Endothelial cell of umbilical vein (primary cell): ENCODE measurements around the gene ZNF423. TPM values are rescaled to one million over a fixed set of nuclear protein-coding genes. Genes with fewer than 3 reads are reported as not detected.

ENCODE experiments used
- BruUV-seq: library from RNA; stranded (reverse); fragments of 400-500 nt; replicated peaks from 2 replicates; lab custom pipeline; 2021; lab: Mats Ljungman, UMichigan
- CTCF ChIA-PET: fragments of 300-600, 350-600 bp; sonication (Branson Sonifier 250); formaldehyde crosslinking; loops from one replicate; lab custom pipeline; 2021; ENCODE audit warnings: antibody characterized with exemption, inconsistent platforms; lab: Charles Lee
- POLR2A ChIA-PET: fragments of 300-600, 350-600 bp; sonication (Branson Sonifier 250); formaldehyde crosslinking; loops from one replicate; lab custom pipeline; 2021; ENCODE audit warnings: antibody characterized with exemption, inconsistent platforms; lab: Charles Lee
- DNase-seq: peaks from one replicate; pipeline ENCODE4 v3.0.0-alpha.2; 2011; ENCODE audit warnings: low read depth, low spot score
- FAIRE-seq: peaks from 2 replicates; lab custom pipeline; 2011; peaks lifted over from hg19 to GRCh38; lab: Jason Lieb, UNC
- H2AFZ ChIP-seq: 2 replicates; pipeline ENCODE4 v1.6.0; 2012; ENCODE audit warnings: low read depth, low read length, control low read depth, inconsistent platforms
- H3K27ac ChIP-seq: 2 replicates; pipeline ENCODE4 v1.5.1; 2011; ENCODE audit warnings: low read depth, mild to moderate bottlenecking, control low read depth, low read length, moderate library complexity; ENCODE audit not compliant: insufficient read depth
- H3K27me3 ChIP-seq, 2 experiments: 2 replicates each; pipeline versions ENCODE4 v1.6.0 to v1.6.1; 2011; ENCODE audit warnings: low read length in 2 of 2, mixed read lengths in 1 of 2; ENCODE audit not compliant: control insufficient read depth in 2 of 2, insufficient read depth in 2 of 2
- H3K36me3 ChIP-seq, 2 experiments: 2 replicates in 1 of 2; 3 replicates in 1 of 2; pipeline ENCODE4 v1.5.1; 2011; ENCODE audit warnings: low read length in 2 of 2, mild to moderate bottlenecking in 1 of 2, moderate library complexity in 1 of 2; ENCODE audit not compliant: control insufficient read depth in 2 of 2, insufficient read depth in 2 of 2; ENCODE audit errors: extremely low read depth in 1 of 2
- H3K4me1 ChIP-seq: 3 replicates; pipeline ENCODE4 v1.5.1; 2011; ENCODE audit warnings: mild to moderate bottlenecking, low read length; ENCODE audit not compliant: control insufficient read depth, insufficient read depth; ENCODE audit errors: extremely low read depth
- H3K4me2 ChIP-seq: 2 replicates; pipeline ENCODE4 v1.6.1; 2011; ENCODE audit warnings: low read length, control low read depth, mixed read lengths; ENCODE audit not compliant: insufficient read depth
- H3K4me3 ChIP-seq, 3 experiments: fragments of 200-600 bp in 1 of 3; sonication (generic), shearing (Covaris generic) in 1 of 3; replicated peaks in 1 of 3; 2 replicates each; pipeline ENCODE4 v1.5.1; 2011 to 2016; ENCODE audit warnings: control low read depth in 3 of 3, low read length in 3 of 3, mild to moderate bottlenecking in 2 of 3, inconsistent platforms in 1 of 3, low read depth in 1 of 3, moderate library complexity in 1 of 3; ENCODE audit not compliant: insufficient read depth in 1 of 3
- H3K79me2 ChIP-seq: 2 replicates; pipeline ENCODE4 v1.6.0; 2012; ENCODE audit warnings: low read length, inconsistent platforms; ENCODE audit not compliant: control insufficient read depth, insufficient read depth
- H3K9ac ChIP-seq: replicated peaks from 2 replicates; pipeline ENCODE3; 2011; ENCODE audit warnings: low read length, control low read depth; ENCODE audit not compliant: insufficient read depth; ENCODE audit errors: extremely low read depth
- H3K9me1 ChIP-seq: replicated peaks from 3 replicates; pipeline ENCODE4 v1.6.0; 2011; ENCODE audit warnings: mild to moderate bottlenecking, low read length; ENCODE audit not compliant: control insufficient read depth, insufficient read depth; ENCODE audit errors: extremely low read depth
- H3K9me3 ChIP-seq: replicated peaks from 2 replicates; pipeline ENCODE4 v1.5.1; 2012; ENCODE audit warnings: low read length, inconsistent platforms; ENCODE audit not compliant: control insufficient read depth, insufficient read depth
- H4K20me1 ChIP-seq: replicated peaks from 2 replicates; pipeline ENCODE3; 2011; ENCODE audit warnings: mild to moderate bottlenecking, low read length; ENCODE audit not compliant: control insufficient read depth, insufficient read depth; ENCODE audit errors: extremely low read depth
- CTCF ChIP-seq, 2 donors: IDR thresholded peaks; 1 replicate in 1 of 2; 2 replicates in 1 of 2; pipeline ENCODE4 v1.5.1; 2011; ENCODE audit warnings: low read length in 2 of 2, mild to moderate bottlenecking in 2 of 2, moderate library complexity in 2 of 2, control low read depth in 1 of 2, inconsistent platforms in 1 of 2, low read depth in 1 of 2; ENCODE audit not compliant: insufficient read depth in 1 of 2; ENCODE audit errors: extremely low read depth in 1 of 2
- EZH2 ChIP-seq: IDR thresholded peaks from 2 replicates; pipeline ENCODE4 v1.6.1; 2012; ENCODE audit warnings: borderline replicate concordance, low read depth, mild to moderate bottlenecking, moderate library complexity, low read length, inconsistent platforms; ENCODE audit not compliant: severe bottlenecking
- FOS ChIP-seq: IDR thresholded peaks from 2 replicates; pipeline ENCODE4 v1.6.1; 2011; ENCODE audit warnings: mild to moderate bottlenecking, low read length, moderate library complexity, borderline replicate concordance; ENCODE audit not compliant: insufficient read depth
- GATA2 ChIP-seq: IDR thresholded peaks from 2 replicates; pipeline ENCODE4 v1.7.0; 2011; ENCODE audit warnings: low read depth, mild to moderate bottlenecking, moderate library complexity, mixed read lengths, low read length; ENCODE audit not compliant: insufficient read length, insufficient read depth
- JUN ChIP-seq: IDR thresholded peaks from 2 replicates; pipeline ENCODE4 v1.6.1; 2011; ENCODE audit warnings: borderline replicate concordance, low read depth; ENCODE audit not compliant: insufficient read length, insufficient read depth
- MAX ChIP-seq: IDR thresholded peaks from 2 replicates; pipeline ENCODE4 v1.6.1; 2011; ENCODE audit not compliant: insufficient read depth, insufficient read length
- MYC ChIP-seq: IDR thresholded peaks from one replicate; pipeline ENCODE4 v1.6.1; 2011; ENCODE audit warnings: mild to moderate bottlenecking, low read depth, low read length
- POLR2A ChIP-seq: IDR thresholded peaks from 2 replicates; pipeline ENCODE4 v1.6.1; 2012; ENCODE audit warnings: low read depth, mild to moderate bottlenecking, control low read depth, low read length
- POLR2AphosphoS5 ChIP-seq: IDR thresholded peaks from 2 replicates; pipeline ENCODE4 v1.6.1; 2012; ENCODE audit warnings: low read depth, mild to moderate bottlenecking, control low read depth, low read length, moderate library complexity; ENCODE audit not compliant: insufficient read depth
- dilution Hi-C: fragments of 300-500 bp; cut with MboI; formaldehyde crosslinking; loops from one replicate; pipeline ENCODE4 v1.15.0; 2019; ENCODE audit warnings: low sequenced_read_pairs; ENCODE audit not compliant: extremely low pct_ligation_motif_present
- intact Hi-C: fragments of 100-400 bp; cut with micrococcal nuclease; formaldehyde crosslinking; loops from one replicate; pipeline ENCODE4 v1.10.0; 2022
- polyA plus RNA-seq, 4 experiments: library from polyadenylated mRNA; depleted of rRNA in 3 of 4; stranded (reverse) in 3 of 4; unstranded in 1 of 4; fragments of >200 nt; gene quantifications; 2 replicates each; pipeline versions ENCODE4 v1.2.1 to v1.2.3, GENCODE V29; 2011 to 2012; ENCODE audit warnings: missing spikeins in 1 of 4
- total RNA-seq: library from RNA; stranded (reverse); gene quantifications from 2 replicates; pipeline ENCODE4 v1.2.3, GENCODE V29; 2021

ZNF423 gene
- total and polyA plus RNA-seq, 2 donors (not counting 3 experiments of a cell fraction or from before 2014, with no cell fraction given): 2.2 to 8.1 TPM

- intact Hi-C loops (no loop called here), dilution Hi-C loops (no loop called here)
- TF ChIP-seq CTCF (IDR thresholded peaks at IDR 0.05; ENCODE audit: extremely low read depth in 1 of 2, insufficient read depth in 1 of 2, low read depth in 1 of 2, low read length in 2 of 2) (no peak), JUN (no peak), POLR2AphosphoS5 (no peak), POLR2A (no peak), MAX (no peak), EZH2 (no peak), FOS (no peak), MYC (no peak), GATA2 (no peak)
- ChIA-PET POLR2A (no interaction called here), CTCF (no interaction called here)
- Histone ChIP-seq H4K20me1 (no peaks in the 10 kb centered on the region), H3K36me3 (no peaks in the 10 kb centered on the region), H2AFZ (no peak overlapping the region), H3K27ac (no peak overlapping the region), H3K4me1 (peaks cover 9% of the 10 kb centered on the region), H3K9me3 (no peaks in the 10 kb centered on the region), H3K4me3 (no peak overlapping the region), H3K27me3 (no peaks in the 10 kb centered on the region), H3K79me2 (no peaks in the 10 kb centered on the region), H3K4me2 (no peak overlapping the region), H3K9ac (no peak overlapping the region), H3K9me1 (no peaks in the 10 kb centered on the region)
- DNase-seq (no peak), FAIRE-seq (no peak)
- no TSS peak for BruUV-seq
These were observed 401.9 kb downstream of the ZNF423 start for GRCh38 chr16:49453983-49454382.
